HG03521 (cell line): Measurements from ENCODE around the gene TMEM239.
A peak's percentile ranks its signal among the peaks of the same experiment; 100 is the strongest.
"Not testable (repeated sequence)": the region's sequence is repeated elsewhere in the genome, so short reads cannot be mapped to it uniquely, and the experiment has no call there.

Experiments used
- ATAC-seq: cut with Tn5 transposase; IDR thresholded peaks from one replicate; pipeline ENCODE4 v1.9.1; 2021; ENCODE audit warnings: mild to moderate bottlenecking, moderate library complexity; ENCODE audit not compliant: unreplicated experiment

TMEM239 gene

DNA sequence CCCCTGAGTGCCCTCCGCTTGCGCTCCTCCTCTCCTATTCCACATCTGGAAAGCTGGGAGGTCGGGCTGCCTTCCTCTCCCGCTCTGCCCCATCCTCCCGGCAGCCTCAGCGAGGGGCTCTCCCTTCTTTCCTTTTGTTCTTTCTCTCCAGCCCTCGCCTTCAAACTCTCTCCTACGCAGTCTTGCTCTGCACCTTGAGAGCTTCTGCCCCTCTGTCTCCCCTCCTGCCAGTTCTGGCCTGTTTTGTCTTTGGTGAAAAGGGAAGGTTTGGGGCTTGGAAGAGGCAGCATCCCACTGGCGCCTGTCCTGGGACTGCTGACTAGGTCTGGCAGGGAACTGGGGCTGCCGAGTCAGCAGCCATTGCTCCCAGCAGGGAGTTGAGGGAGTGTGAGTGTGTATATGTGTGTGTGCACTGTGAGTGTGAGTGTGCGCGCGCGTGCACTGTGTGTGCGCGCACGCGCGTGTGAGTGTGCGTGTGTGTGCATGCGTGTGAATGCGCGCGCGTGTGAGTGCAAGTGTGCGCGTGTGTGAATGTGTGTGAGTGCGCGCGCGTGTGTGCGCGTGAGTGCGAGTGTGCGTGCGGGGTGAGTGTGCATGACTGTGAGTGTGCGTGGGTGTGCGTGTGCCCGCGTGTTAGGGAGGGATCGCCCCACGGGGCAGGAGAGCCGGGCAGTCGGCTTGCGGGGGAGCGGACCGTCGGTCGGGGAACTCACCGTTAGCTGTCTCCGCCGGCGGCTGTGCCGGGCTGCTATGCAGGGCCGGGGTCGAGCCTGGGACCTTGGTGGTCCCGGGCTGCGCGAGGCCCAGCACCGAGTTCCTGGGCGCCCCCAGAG, 16.3 kb upstream of the TMEM239 start:
- ATAC-seq: peak; percentile 14

DNA sequence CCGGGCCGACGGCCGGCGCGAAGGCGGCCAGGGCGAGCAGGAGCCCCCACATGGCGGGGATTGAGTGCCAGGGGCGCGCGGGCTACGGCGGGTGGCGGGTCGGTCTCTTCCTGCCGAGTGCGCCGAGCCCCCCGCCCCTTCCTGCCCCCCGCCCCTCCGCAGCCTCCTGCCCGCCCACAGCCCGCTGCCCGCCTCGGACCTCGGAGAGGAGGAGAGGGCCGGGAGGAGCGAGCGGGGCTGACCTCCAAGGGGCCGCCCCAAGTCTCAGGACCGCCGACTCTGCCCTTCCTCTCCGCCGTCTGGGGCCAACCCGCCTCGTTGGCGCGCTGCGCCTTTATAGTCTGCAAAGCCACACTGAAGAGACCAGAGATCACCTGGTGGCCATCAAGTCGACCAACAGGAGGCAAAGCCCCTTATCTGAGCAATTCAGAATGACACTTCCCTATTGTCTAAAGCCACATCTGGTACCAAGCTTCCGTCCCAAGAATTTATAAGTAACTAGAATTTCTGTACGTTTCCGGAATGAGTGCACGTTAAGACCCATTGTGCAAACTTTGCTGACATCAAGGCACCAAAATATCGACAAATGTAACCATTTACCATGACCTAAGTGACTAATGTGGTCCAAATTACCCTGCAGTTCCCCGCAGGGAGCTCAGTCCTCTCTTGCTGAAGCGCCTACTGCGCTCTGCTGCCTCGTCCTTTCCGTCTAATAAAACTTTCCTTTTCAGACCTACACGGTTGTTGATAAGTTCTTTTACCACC, 15.5 kb upstream of the TMEM239 start, which contains the start of gene CPXM1:
Gene CPXM1, minus strand, starts transcription at position 107 of the 765 bp plus-strand sequence. Its CDS starts 55 bp downstream, at position 52.
- ATAC-seq: peak; percentile 68

DNA sequence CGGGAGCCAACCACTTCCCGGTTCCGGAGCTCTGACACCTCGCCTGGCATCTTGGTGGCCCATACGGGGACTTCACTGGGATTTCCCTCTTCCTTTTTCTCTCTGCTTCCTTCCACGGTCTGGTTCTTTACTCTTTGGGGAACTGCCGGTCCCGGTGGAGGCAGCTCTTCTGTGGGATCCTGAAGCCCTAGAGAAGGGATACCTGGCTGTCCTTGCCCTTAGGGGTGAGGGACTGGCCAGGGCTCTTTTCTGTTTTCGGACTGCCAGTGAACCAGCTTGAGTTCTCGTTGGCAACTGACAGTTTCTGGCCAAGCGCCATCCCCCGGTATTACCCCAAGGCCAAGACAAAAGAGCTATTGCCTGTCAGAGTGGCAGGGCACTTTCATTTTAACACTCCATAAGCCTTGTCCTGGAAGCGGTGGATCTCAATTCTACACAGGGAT, 14.9 kb upstream of the TMEM239 start:
- ATAC-seq: peak; percentile 12

DNA sequence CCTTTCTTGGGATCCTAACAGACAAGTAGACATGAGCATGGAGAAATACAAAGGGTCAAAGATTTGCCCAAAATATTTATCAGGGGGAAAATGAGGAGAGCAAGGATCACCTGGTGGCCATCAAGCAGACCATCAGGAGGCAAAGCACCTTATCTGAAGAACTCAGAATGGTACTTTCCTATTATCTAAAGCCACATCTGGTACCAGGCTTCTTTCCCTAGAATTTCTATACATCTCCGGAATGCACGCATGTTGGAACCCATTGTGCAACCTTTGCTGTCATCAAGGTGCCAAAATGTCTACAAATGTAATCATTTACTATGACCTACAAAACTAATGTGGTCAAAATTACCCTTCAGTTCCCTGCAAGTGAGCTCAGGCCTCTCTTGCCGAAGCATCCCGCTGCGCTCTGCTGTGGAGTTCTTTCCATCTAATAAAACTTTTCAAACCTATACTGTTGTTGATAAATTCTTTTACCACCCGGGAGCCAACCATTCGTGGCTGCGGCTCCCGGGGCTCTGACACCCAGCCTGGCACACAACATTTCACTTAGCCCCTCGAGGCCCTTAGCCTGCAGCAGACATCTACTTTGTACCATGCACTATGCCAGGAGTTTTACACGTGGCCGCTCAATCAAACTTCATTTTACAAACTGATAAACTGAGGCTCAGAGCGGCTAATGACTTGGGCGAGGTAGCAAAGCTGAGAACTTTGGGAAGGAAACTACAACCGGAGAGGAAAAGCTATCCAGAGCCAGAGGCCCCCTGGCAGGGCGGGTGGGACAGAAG, 11.9 kb upstream of the TMEM239 start:
- no peak for ATAC-seq

DNA sequence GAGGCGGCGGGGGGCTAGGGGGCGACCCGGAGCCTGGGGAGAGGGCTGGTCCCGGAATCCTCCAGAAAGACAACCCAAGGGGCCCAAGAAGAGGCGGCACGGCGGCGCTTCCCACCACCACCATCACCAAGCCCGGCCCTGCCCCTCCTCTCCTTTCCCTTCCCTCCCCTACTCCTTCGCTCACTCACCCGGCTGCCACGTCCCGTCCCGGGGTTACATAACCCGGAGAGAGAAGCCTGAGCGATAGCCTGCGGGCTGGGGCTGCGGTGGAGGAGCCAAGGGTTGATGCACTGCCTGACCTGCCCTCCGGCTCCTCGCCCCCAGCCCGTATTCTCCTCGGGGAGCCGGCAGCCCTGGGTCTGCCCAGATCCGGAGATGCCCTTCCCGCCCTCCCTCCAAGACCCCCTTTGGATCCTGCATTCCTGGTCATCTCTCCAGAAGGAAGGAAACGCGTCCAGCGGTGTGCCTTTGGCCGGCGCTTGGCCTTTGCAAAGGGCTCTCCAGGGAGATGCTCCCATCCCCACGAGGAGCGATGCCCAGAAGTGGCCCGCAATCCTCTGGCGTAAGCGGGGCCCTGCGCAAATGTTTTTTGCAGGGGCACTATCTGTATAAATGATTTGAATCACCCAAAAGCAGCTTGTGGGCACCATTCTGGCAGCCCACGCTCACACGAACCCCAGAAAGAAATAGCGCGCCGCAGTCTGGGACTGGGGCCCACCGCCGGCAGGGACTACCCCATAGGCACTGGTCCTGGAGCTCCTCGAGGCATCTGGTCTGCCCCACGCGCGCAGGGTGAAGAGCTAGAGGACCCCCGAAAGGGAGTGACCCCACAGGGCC, 11.1 kb upstream of the TMEM239 start:
- ATAC-seq: no peak

DNA sequence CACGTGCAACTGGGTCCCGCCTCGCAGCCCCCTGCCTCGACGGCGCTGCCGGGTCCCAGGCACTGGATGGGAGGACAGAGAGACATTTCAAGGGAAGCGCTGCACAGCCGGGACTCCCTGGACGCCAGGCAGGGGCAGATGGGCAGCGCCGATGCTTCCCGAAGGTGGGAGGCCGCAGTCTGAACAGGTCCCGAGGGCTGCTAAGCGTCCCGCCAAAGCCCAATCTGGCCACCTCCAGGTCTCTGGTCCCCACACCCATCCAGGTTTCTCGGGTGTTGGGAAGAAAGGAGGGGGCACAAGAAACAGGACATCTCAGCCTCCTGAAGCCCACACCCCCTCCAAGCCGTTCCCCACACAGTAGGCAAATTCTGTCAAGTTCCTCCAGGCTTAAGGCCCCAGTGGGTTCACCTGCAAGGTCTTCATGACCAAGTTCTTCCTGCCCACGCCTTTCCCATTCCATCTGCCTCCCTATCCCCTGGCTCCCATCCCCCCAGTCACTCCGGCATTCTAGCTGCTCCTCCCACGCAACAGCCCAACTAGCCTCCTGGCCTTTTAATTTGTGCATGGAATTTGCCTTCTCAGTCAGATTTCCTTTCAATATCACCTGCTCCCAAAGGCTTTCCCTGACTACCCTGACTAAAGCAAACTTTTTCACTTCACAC, 10.3 kb upstream of the TMEM239 start:
- ATAC-seq: no peak

DNA sequence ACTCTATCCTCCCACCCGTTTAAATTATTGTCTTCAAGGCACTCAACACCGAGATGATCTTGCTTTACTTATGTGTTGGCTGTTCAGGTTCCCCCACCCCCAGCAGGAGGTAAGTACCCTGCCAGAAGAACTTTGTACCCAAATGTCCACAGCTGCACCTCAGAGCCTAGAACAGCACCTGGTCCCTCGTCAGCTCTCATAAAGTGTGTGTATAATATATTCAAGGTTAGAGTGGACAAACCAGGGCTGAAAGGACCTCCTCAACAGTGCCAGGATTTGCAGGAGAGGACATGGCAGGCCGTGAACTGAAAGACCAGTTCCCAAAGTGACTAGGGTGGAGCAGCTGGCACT, 9.8 kb upstream of the TMEM239 start:
- ATAC-seq: no peak

DNA sequence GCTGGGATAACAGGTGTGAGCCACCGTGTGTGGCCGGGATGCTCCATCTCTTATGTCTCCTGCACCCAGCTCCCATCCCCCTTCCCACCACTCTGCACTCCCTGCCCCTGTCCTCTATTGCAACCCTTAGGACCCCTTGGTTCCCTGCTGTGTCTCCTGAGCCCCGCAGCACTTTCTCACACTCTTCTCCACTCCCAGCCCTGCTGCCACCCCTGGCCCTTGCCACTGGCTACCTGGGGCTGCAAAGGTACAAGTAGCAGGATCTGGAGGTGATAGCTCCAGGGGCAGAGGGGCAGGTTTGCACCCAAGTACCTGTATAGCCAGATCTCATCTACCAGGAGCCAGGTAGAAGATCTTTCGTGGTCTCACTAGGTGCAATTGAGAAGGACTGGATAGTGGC, 9.1 kb upstream of the TMEM239 start:
- ATAC-seq: no peak

DNA sequence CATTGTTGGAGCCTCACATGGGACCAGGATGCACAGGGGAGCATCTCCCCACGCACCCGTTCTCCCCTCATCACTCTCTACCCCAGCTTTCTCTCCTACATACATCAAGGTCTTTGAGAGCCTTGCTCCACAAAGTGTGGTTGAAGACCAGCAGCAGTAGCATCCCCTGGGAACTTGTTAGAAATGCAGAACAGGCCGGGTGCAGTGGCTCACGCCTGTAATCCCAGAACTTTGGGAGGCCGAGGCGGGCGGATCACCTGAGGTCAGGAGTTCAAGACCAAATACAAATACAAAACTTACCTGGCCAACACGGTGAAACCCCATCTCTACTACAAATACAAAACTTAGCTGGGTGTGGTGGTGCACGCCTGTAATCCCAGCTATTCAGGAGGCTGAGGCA, 8.2 kb upstream of the TMEM239 start:
- ATAC-seq: not testable (repeated sequence)

DNA sequence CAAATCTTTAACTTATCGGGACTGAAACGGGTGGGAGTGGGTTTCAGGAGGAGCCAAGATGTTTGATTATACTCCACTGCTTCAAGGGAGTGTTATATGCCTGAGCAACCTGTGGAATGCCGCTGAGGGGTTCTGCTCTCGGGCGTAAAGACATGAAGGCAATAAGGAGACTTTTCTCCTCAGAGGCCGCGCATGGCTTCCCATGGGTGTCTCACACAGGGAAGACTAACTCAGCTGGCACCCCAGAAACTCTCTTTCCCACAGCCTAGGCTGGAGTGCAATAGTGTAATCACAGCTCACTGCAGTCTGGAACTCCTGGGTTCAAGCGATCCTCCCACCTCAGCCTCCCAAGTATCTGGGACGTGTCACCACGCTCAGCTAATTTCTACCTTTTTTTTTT, 6.5 kb upstream of the TMEM239 start:
- no peak for ATAC-seq

DNA sequence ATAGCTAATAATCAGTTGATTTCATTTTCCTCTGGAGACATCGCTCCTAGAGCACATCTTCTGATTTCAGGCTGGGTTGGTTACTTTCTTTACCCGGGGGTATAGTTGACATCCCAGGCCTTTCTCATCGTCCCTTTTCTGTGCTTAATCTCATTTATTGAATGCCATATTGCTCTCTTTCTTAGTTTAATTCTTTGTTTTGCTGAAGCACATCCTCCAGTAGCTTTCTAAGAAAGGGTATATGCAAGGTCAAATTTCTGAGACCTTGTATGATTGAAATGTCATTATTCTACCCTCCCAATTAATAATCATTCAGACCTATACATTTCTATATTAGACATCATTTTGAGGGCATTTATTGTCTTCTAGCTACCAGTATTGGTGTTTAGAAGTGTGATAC, 4.0 kb upstream of the TMEM239 start:
- ATAC-seq: no peak

DNA sequence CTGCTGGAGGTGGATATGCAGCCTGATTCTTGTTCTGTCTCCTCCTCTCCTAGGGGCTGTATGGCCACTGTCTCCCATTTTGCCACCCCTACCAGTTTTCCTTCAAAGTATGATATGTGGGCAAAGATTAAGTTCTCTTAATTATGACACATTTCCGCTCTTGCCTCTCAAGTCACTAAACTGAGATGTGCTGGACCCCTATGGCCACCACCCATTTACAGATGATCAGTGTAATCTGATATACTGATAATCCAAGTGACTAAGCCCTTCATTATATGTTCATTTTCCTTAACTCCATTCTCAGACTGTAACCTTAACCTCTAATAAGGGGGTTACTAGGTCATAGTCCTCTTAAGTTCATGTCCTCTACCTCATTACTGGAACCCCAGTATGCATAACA, 2.1 kb upstream of the TMEM239 start:
- ATAC-seq: no peak

DNA sequence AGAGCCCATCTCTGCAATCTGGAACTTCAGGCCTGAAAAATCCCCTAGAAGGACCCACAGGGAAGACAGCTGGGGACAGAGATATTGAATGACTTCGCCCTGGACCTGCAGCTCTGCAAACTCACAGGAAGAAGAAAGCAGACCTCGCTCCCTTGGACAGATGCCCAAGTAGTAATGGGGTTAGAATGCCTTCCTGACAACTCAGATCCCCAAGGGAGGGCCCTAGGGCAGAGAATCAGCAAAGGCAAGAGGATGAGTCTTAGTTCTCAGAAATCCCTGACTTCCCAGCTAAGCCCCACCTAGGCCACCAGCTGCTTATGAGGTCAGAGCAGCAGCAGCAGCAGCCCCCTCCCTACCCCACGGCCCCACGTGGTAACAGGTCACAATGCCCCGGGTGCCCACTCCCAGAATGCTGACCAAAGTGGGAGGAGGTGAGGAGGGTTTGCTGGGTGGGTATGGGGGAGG, 1.5 kb upstream of the TMEM239 start, which contains the start of gene C20orf141:
Gene C20orf141, plus strand, starts transcription at position 401 of the 465 bp plus-strand sequence. CDS start 198 bp downstream, outside the sequence.
- no peak for ATAC-seq

DNA sequence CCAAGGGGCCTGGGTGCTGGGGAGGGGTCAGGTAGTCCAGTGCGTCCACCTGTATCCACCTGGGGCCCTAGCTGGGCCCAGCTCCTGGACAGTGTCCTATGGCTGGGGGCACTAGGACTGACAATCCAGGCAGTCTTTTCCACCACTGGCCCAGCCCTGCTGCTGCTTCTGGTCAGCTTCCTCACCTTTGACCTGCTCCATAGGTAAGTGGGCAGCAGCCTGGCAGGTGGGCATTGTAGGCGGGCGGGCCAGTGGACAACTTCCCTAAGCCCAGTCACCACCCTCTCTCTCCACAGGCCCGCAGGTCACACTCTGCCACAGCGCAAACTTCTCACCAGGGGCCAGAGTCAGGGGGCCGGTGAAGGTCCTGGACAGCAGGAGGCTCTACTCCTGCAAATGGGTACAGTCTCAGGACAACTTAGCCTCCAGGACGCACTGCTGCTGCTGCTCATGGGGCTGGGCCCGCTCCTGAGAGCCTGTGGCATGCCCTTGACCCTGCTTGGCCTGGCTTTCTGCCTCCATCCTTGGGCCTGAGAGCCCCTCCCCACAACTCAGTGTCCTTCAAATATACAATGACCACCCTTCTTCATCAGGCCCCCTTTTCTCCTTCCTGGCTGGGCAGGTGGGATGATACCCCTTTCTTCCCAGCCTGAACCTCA, 793 bp upstream of the TMEM239 start:
- ATAC-seq: no peak

DNA sequence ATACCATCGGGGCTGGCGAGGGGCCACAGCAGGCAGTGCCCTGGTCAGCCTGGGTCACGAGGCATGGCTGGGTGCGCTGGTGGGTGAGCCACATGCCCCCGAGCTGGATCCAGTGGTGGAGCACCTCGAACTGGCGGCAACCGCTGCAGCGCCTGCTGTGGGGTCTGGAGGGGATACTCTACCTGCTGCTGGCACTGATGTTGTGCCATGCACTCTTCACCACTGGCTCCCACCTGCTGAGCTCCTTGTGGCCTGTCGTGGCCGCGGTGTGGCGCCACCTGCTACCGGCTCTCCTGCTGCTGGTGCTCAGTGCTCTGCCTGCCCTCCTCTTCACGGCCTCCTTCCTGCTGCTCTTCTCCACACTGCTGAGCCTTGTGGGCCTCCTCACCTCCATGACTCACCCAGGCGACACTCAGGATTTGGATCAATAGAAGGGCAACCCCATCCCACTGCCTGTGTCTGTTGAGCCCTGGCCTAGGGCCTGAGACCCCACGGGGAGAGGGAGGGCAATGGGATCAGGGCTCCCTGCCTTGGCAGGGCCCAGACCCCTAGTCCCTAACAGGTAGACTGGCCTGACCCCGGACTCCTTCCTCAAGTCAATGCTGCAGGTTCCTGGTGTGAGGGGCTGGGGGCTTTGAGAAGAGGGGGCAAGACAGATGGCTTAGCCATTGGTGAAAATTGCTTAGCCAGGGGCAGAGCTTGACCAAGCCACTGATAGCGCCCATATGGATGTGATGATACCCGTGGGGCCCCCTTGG, 598 bp downstream of the TMEM239 start:
- no peak for ATAC-seq

DNA sequence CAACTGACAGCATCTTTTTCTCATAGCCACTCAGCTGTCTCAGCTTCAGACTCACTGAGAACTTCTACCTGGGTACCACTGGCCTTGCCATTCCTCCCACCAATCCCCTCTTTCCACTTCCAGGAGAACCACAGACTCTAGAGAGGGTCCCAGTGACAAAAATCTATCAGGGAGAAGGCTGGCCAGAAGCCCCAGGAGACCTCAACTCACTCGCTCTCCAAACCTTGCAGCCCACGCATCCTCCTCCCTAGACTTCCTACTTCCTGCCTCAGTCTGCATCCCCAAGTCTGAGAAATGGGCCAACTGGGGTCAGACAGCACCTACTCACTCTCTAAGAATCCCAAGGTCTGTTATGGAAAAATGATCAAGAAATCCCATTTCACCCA, 1.2 kb downstream of the TMEM239 start:
- ATAC-seq: no peak

DNA sequence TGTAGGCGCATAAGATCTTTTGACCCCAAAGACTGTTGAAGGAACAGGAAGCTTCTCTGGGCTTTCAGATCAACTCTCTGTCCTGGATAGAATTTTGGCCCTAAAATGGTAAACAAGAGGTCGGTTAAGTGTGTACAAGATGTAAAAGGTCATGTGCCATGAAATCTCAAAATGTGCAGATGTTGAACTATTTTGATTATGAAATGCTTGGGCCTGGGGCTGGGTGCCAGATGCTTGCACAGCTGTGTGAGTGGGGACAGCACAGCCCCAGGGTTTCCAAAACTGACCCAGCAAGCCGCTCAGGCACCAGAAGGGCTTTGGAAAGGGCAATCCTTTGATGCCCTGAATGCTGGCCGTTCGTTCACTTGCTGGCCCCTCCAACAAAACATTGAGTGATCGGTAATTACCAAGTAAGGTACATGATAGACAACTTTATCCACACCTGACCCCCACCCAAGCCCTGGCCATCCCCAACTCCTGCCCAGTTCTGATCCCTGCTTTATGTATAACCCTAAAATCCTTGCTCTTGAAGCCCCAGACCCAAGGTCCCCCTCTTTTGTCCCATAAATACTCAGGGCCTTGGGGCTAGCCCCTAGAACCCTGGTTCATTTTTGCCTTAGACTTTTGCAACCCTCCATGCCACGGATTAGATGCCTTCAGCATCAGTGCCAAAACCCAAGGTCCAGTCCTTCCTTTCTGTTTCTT, 1.9 kb downstream of the TMEM239 start:
- no peak for ATAC-seq
